H1 (cell line): Measurements from ENCODE around the gene NEURL1. TPM values are rescaled to one million over a fixed set of nuclear protein-coding genes. Genes with fewer than 3 reads are reported as not detected.

Source experiments
- CTCF ChIA-PET: fragments of 300-600 bp; sonication (Branson Sonifier 250); formaldehyde crosslinking; loops from one replicate; lab custom pipeline; 2021; ENCODE audit not compliant: partially characterized antibody; lab: Charles Lee
- POLR2A ChIA-PET: fragments of 300-600 bp; sonication (Branson Sonifier 250); formaldehyde crosslinking; loops from one replicate; lab custom pipeline; 2021; ENCODE audit warnings: inconsistent platforms; ENCODE audit not compliant: partially characterized antibody; lab: Charles Lee
- DNase-seq, 2 experiments: peaks; one replicate each; pipeline versions ENCODE4 v3.0.0 to v3.0.0-alpha.2; 2010 to 2022; ENCODE audit warnings: low spot score in 2 of 2, low read depth in 1 of 2, mixed read lengths in 1 of 2
- FAIRE-seq: peaks from 2 replicates; lab custom pipeline; 2011; peaks lifted over from hg19 to GRCh38; lab: Jason Lieb, UNC
- H2AFZ ChIP-seq: 2 replicates; pipeline ENCODE4 v1.8.1; 2012; ENCODE audit warnings: low read length, inconsistent platforms
- H2AK5ac ChIP-seq: 2 replicates; pipeline ENCODE4 v1.6.1; 2013; ENCODE audit warnings: low read depth, low read length
- H2BK120ac ChIP-seq: replicated peaks from 2 replicates; pipeline ENCODE3; 2013; ENCODE audit warnings: low read depth, low read length, inconsistent platforms
- H2BK12ac ChIP-seq: 2 replicates; pipeline ENCODE4 v1.6.1; 2013; ENCODE audit warnings: low read depth, low read length
- H2BK15ac ChIP-seq: 2 replicates; pipeline ENCODE4 v1.6.1; 2013; ENCODE audit warnings: low read length
- H2BK20ac ChIP-seq: 2 replicates; pipeline ENCODE4 v1.6.1; 2013; ENCODE audit warnings: low read length
- H2BK5ac ChIP-seq: 2 replicates; pipeline ENCODE4 v1.6.1; 2013; ENCODE audit warnings: low read depth, low read length
- H3K14ac ChIP-seq: 2 replicates; pipeline ENCODE4 v1.6.1; 2013; ENCODE audit warnings: inconsistent platforms; ENCODE audit not compliant: insufficient read length
- H3K18ac ChIP-seq: 2 replicates; pipeline ENCODE4 v1.6.1; 2013; ENCODE audit warnings: low read length; ENCODE audit errors: extremely low read depth
- H3K23ac ChIP-seq: 2 replicates; pipeline ENCODE4 v1.6.1; 2013; ENCODE audit warnings: inconsistent platforms; ENCODE audit not compliant: insufficient read length
- H3K23me2 ChIP-seq: 2 replicates; pipeline ENCODE4 v1.6.1; 2013; ENCODE audit warnings: low read depth, low read length
- H3K27ac ChIP-seq: 2 replicates; pipeline ENCODE4 v1.6.1; 2011; ENCODE audit warnings: low read depth, low read length, inconsistent platforms
- H3K27me3 ChIP-seq, 4 experiments: replicated peaks in 1 of 4; 1 replicate in 1 of 4; 2 replicates in 3 of 4; pipeline versions ENCODE4 v1.6.1 to v1.8.1; 2011 to 2013; ENCODE audit warnings: low read length in 3 of 4, mild to moderate bottlenecking in 3 of 4, inconsistent platforms in 2 of 4, mixed read lengths in 2 of 4, moderate library complexity in 1 of 4; ENCODE audit not compliant: control insufficient read depth in 3 of 4, insufficient read depth in 3 of 4; ENCODE audit errors: extremely low read depth in 1 of 4
- H3K36me3 ChIP-seq, 4 experiments: 2 replicates each; pipeline versions ENCODE4 v1.6.1 to v1.8.1; 2011 to 2013; ENCODE audit warnings: mild to moderate bottlenecking in 4 of 4, low read length in 3 of 4, moderate library complexity in 2 of 4, control low read depth in 1 of 4, inconsistent platforms in 1 of 4; ENCODE audit not compliant: insufficient read depth in 4 of 4, control insufficient read depth in 2 of 4
- H3K4ac ChIP-seq: replicated peaks from 2 replicates; pipeline ENCODE3; 2013; ENCODE audit warnings: low read length, low read depth, mixed read lengths, inconsistent platforms; ENCODE audit not compliant: insufficient read length
- H3K4me1 ChIP-seq, 4 experiments: replicated peaks in 1 of 4; 1 replicate in 1 of 4; 2 replicates in 3 of 4; pipeline versions ENCODE4 v1.6.1 to v1.8.1; 2011 to 2013; ENCODE audit warnings: low read length in 3 of 4, inconsistent platforms in 2 of 4, mixed read lengths in 1 of 4; ENCODE audit not compliant: insufficient read depth in 4 of 4, control insufficient read depth in 3 of 4
- H3K4me2 ChIP-seq, 2 experiments: 2 replicates each; pipeline versions ENCODE4 v1.6.1 to v1.8.1; 2011 to 2013; ENCODE audit warnings: low read depth in 2 of 2, low read length in 2 of 2, control low read depth in 1 of 2, inconsistent platforms in 1 of 2, mild to moderate bottlenecking in 1 of 2; ENCODE audit not compliant: insufficient read depth in 1 of 2
- H3K4me3 ChIP-seq, 4 experiments: fragments of 200-600, 300-600 bp in 1 of 4; sonication (generic), shearing (Covaris generic), sonication (Bioruptor Twin) in 1 of 4; 2 replicates each; pipeline versions ENCODE4 v1.5.1 to v1.8.1; 2011 to 2016; ENCODE audit warnings: low read length in 4 of 4, low read depth in 3 of 4, control low read depth in 2 of 4, inconsistent platforms in 2 of 4, mild to moderate bottlenecking in 2 of 4, mixed read lengths in 1 of 4, moderate library complexity in 1 of 4; ENCODE audit not compliant: insufficient read depth in 2 of 4; ENCODE audit errors: extremely low read depth in 1 of 4
- H3K56ac ChIP-seq: replicated peaks from 2 replicates; pipeline ENCODE3; 2013; ENCODE audit warnings: low read depth, mild to moderate bottlenecking, mixed read lengths, low read length, inconsistent platforms; ENCODE audit not compliant: insufficient read length
- H3K79me1 ChIP-seq: 2 replicates; pipeline ENCODE4 v1.6.1; 2013; ENCODE audit warnings: low read depth, low read length, control low read depth
- H3K79me2 ChIP-seq, 2 experiments: 2 replicates each; pipeline versions ENCODE4 v1.6.1 to v1.8.1; 2012 to 2013; ENCODE audit warnings: low read length in 2 of 2, mild to moderate bottlenecking in 2 of 2, inconsistent platforms in 1 of 2; ENCODE audit not compliant: insufficient read depth in 2 of 2, control insufficient read depth in 1 of 2
- H3K9ac ChIP-seq, 4 experiments: replicated peaks in 1 of 4; 1 replicate in 1 of 4; 2 replicates in 3 of 4; pipeline versions ENCODE4 v1.6.1 to v1.8.1; 2011 to 2013; ENCODE audit warnings: low read depth in 3 of 4, low read length in 3 of 4, control low read depth in 2 of 4, mild to moderate bottlenecking in 2 of 4, moderate library complexity in 2 of 4, inconsistent platforms in 1 of 4; ENCODE audit errors: extremely low read depth in 1 of 4
- H3K9me3 ChIP-seq, 2 experiments: 2 replicates each; pipeline versions ENCODE4 v1.6.1 to v1.8.1; 2012 to 2013; ENCODE audit warnings: mild to moderate bottlenecking in 2 of 2, moderate library complexity in 2 of 2, control low read depth in 1 of 2, inconsistent platforms in 1 of 2, low read depth in 1 of 2, low read length in 1 of 2, mixed read lengths in 1 of 2; ENCODE audit not compliant: insufficient read depth in 2 of 2
- H4K20me1 ChIP-seq, 2 experiments: replicated peaks in 1 of 2; 2 replicates each; pipeline versions ENCODE3 to v1.8.1; 2011 to 2013; ENCODE audit warnings: inconsistent platforms in 2 of 2, low read length in 2 of 2, mild to moderate bottlenecking in 1 of 2; ENCODE audit not compliant: insufficient read depth in 2 of 2, control insufficient read depth in 1 of 2
- H4K5ac ChIP-seq: 2 replicates; pipeline ENCODE4 v1.6.1; 2013; ENCODE audit warnings: low read length, low read depth, mixed read lengths, inconsistent platforms; ENCODE audit not compliant: insufficient read length
- H4K8ac ChIP-seq: 2 replicates; pipeline ENCODE4 v1.8.0; 2013; ENCODE audit warnings: mild to moderate bottlenecking, moderate library complexity, low read length, inconsistent platforms; ENCODE audit not compliant: insufficient read depth; ENCODE audit errors: extremely low read depth
- H4K91ac ChIP-seq: replicated peaks from 2 replicates; pipeline ENCODE3; 2013; ENCODE audit warnings: low read length, mixed read lengths, inconsistent platforms; ENCODE audit not compliant: insufficient read length
- MAFK ChIP-seq: IDR thresholded peaks from 2 replicates; pipeline ENCODE4 v1.6.1; 2012; ENCODE audit warnings: low read depth, mild to moderate bottlenecking, improper control_type of control experiment, low read length
- SIN3A ChIP-seq, 2 experiments: IDR thresholded peaks in 1 of 2; conservative IDR thresholded peaks in 1 of 2; 2 replicates each; pipeline ENCODE4 v1.6.1; 2011 to 2012; ENCODE audit warnings: low read length in 2 of 2, improper control_type of control experiment in 1 of 2, low read depth in 1 of 2, mild to moderate bottlenecking in 1 of 2
- WGBS, 2 experiments: shearing (Covaris generic) in 1 of 2; methylation state at CpG; one replicate each; pipeline versions ENCODE4 v1.1.6 to v1.1.7; 2013 to 2015; ENCODE audit warnings: low lambda C conversion rate in 2 of 2, mixed read lengths in 2 of 2, inconsistent platforms in 1 of 2, low coverage in 1 of 2, missing lambda C conversion rate in 1 of 2; ENCODE audit not compliant: insufficient replicate concordance in 2 of 2, insufficient coverage in 1 of 2, insufficient read length in 1 of 2; ENCODE audit errors: extremely low coverage in 1 of 2, missing lambda C conversion rate in 1 of 2; 5-methylcytosine and 5-hydroxymethylcytosine counted together
- polyA plus RNA-seq, 7 experiments: library from polyadenylated mRNA; depleted of rRNA in 3 of 7; stranded (reverse) in 5 of 7; unstranded in 2 of 7; fragments of >200 nt in 5 of 7; fragments of 200-250 nt in 2 of 7; gene quantifications; 1 replicate in 5 of 7; 2 replicates in 1 of 7; 4 replicates in 1 of 7; pipeline versions ENCODE4 v1.2.1 to v1.2.3, GENCODE V29; 2011 to 2013; ENCODE audit warnings: missing spikeins in 2 of 7, mixed read lengths in 2 of 7
- total RNA-seq: library from RNA; stranded (reverse); fragmentation: NEBNext Ultra II Directional; extraction: Animal tissue kit (Norgen Biotek cat#: 25700); gene quantifications from 2 replicates; pipeline ENCODE4 v1.2.1, GENCODE V29; 2021
- TF ChIP-seq, protein P1 (sequence below): IDR thresholded peaks from 2 replicates; pipeline ENCODE4 v1.6.1; 2011; ENCODE audit warnings: low read depth, mild to moderate bottlenecking, low read length; ENCODE audit not compliant: insufficient read depth
- TF ChIP-seq, protein P2 (sequence below), 3 experiments: IDR thresholded peaks; 1 replicate in 2 of 3; 2 replicates in 1 of 3; pipeline versions ENCODE4 v1.5.1 to v1.6.1; 2011; ENCODE audit warnings: low read length in 3 of 3, mild to moderate bottlenecking in 3 of 3, inconsistent platforms in 2 of 3, low read depth in 1 of 3, moderate library complexity in 1 of 3; ENCODE audit not compliant: insufficient read depth in 1 of 3; ENCODE audit errors: control extremely low read depth in 1 of 3

Gene NEURL1
- total and polyA plus RNA-seq, 2 of the 8 experiments (the other 6 are each of a cell fraction or from before 2014, with no cell fraction given) = 0.54 to 0.58 TPM

DNA sequence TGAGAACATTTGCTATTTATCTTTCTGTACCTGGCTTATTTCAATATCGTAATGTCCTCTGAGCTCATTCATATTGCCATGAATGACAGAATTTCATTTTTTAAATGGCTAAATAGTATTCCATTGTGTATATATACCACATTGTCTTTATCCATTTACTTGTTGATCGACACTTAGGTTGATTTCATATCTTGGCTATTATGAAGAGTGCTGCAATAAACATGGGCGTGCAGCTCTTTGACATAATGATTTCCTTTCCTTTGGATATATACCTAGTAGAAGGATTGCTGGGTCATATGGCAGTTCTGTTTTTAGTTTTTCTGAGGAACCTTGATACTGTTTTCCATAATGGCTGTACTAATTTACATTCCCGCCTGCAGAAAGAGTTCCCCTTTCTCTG, 30.2 kb downstream of the NEURL1 start:
- H3K4me2 ChIP-seq = no peak overlapping the region
- no peak overlapping the region for H4K5ac ChIP-seq
- H2BK15ac ChIP-seq = no peak overlapping the region
- H2BK20ac ChIP-seq = no peak overlapping the region
- H2AK5ac ChIP-seq = no peak overlapping the region
- H2BK5ac ChIP-seq = no peak overlapping the region
- no peak overlapping the region for H3K4ac ChIP-seq
- peaks cover 0 to 3% (median under 1%) of the 10 kb centered on the region in 4 experiments; a peak in 1 of 7 replicates for H3K4me1 ChIP-seq
- DNase-seq = no peak
- H2BK12ac ChIP-seq = no peak overlapping the region
- FAIRE-seq = no peak
- H3K23ac ChIP-seq = no peak overlapping the region
- H3K9ac ChIP-seq = no peak overlapping the region
- H3K9me3 ChIP-seq = no peaks in the 10 kb centered on the region
- ChIA-PET CTCF (interaction anchor here (1.1 kb wide), 1 partner anchor 69 kb away, joined by 5 read pairs; no protein-coding TSS in a partner anchor), POLR2A (no interaction called here)
- no peaks in the 10 kb centered on the region for H3K23me2 ChIP-seq
- H4K91ac ChIP-seq = no peak overlapping the region
- no peak overlapping the region for H4K8ac ChIP-seq
- 87% methylated on average over 4 of the region's 4 CpGs; no CpG with 5 or more reads in 1 of the 2 experiments for WGBS, 2 experiments
- H2BK120ac ChIP-seq = no peak overlapping the region
- no peaks in the 10 kb centered on the region for H3K36me3 ChIP-seq
- no peak overlapping the region for H3K4me3 ChIP-seq
- no peaks in the 10 kb centered on the region; a peak in 1 of 7 replicates for H3K27me3 ChIP-seq
- H3K18ac ChIP-seq = no peak overlapping the region
- TF ChIP-seq, protein P1, sequence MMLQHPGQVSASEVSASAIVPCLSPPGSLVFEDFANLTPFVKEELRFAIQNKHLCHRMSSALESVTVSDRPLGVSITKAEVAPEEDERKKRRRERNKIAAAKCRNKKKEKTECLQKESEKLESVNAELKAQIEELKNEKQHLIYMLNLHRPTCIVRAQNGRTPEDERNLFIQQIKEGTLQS = no peak
- TF ChIP-seq MAFK (no peak), SIN3A (conservative IDR thresholded peaks at IDR 0.05 in 1 of 2, IDR thresholded peaks at IDR 0.05 in 1 of 2; ENCODE audit: low read depth in 1 of 2, low read length in 2 of 2) (no peak)
- TF ChIP-seq, protein P2, sequence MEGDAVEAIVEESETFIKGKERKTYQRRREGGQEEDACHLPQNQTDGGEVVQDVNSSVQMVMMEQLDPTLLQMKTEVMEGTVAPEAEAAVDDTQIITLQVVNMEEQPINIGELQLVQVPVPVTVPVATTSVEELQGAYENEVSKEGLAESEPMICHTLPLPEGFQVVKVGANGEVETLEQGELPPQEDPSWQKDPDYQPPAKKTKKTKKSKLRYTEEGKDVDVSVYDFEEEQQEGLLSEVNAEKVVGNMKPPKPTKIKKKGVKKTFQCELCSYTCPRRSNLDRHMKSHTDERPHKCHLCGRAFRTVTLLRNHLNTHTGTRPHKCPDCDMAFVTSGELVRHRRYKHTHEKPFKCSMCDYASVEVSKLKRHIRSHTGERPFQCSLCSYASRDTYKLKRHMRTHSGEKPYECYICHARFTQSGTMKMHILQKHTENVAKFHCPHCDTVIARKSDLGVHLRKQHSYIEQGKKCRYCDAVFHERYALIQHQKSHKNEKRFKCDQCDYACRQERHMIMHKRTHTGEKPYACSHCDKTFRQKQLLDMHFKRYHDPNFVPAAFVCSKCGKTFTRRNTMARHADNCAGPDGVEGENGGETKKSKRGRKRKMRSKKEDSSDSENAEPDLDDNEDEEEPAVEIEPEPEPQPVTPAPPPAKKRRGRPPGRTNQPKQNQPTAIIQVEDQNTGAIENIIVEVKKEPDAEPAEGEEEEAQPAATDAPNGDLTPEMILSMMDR (IDR thresholded peaks at IDR 0.05; ENCODE audit: control extremely low read depth in 1 of 3, insufficient read depth in 1 of 3, low read depth in 1 of 3, low read length in 3 of 3) = no peak
- no peak overlapping the region for H3K56ac ChIP-seq
- H3K79me1 ChIP-seq = no peaks in the 10 kb centered on the region
- H4K20me1 ChIP-seq = no peaks in the 10 kb centered on the region
- no peak overlapping the region for H2AFZ ChIP-seq
- H3K14ac ChIP-seq = no peak overlapping the region
- H3K27ac ChIP-seq = no peak overlapping the region
- H3K79me2 ChIP-seq = no peaks in the 10 kb centered on the region
